BJ (cell line): Measurements from ENCODE around the gene H19. TPM values are rescaled to one million over a fixed set of nuclear protein-coding genes. Genes with fewer than 3 reads are reported as not detected.

Experiments used
- CTCF ChIA-PET: fragments of 350-600 bp; formaldehyde crosslinking; extraction: SDS; loops from one replicate; lab custom pipeline; 2021; ENCODE audit warnings: antibody characterized with exemption, inconsistent platforms; lab: Yijun Ruan, JAX
- POLR2A ChIA-PET: fragments of 300-600 bp; sonication (Branson Sonifier 250); formaldehyde crosslinking; extraction: SDS; loops from one replicate; lab custom pipeline; 2021; ENCODE audit warnings: antibody characterized with exemption; lab: Charles Lee
- DNase-seq: peaks from one replicate; pipeline ENCODE4 v3.0.0-alpha.2; 2011; ENCODE audit warnings: low read depth
- H3K27me3 ChIP-seq: 2 replicates; pipeline ENCODE4 v1.6.0; 2011; ENCODE audit warnings: low read length; ENCODE audit not compliant: control insufficient read depth, insufficient read depth
- H3K36me3 ChIP-seq: 2 replicates; pipeline ENCODE4 v1.5.1; 2011; ENCODE audit warnings: low read length; ENCODE audit not compliant: control insufficient read depth, insufficient read depth
- H3K4me3 ChIP-seq: 2 replicates; pipeline ENCODE4 v1.5.1; 2011; ENCODE audit warnings: low read depth, mild to moderate bottlenecking, control low read depth, low read length
- CTCF ChIP-seq: IDR thresholded peaks from 2 replicates; pipeline ENCODE4 v1.5.1; 2011; ENCODE audit warnings: low read depth, mild to moderate bottlenecking, control low read depth, inconsistent platforms, low read length, moderate library complexity; ENCODE audit not compliant: insufficient read depth
- polyA plus RNA-seq: library from polyadenylated mRNA; depleted of rRNA; stranded (reverse); fragments of >200 nt; gene quantifications from 2 replicates; pipeline ENCODE4 v1.2.3, GENCODE V29; 2011

The H19 gene
- polyA plus RNA-seq, 1 experiment = 1.9 TPM

- POLR2A ChIA-PET = no interaction called here
- Histone ChIP-seq H3K4me3 (no peak overlapping the region), H3K36me3 (no peaks in the 10 kb centered on the region), H3K27me3 (no peaks in the 10 kb centered on the region)
- DNase-seq = no peak
- no peak for TF ChIP-seq CTCF
- CTCF ChIA-PET = no interaction called here
These were observed 9.5 kb downstream of the H19 start for GRCh38 chr11:1988174-1988573.

DNA sequence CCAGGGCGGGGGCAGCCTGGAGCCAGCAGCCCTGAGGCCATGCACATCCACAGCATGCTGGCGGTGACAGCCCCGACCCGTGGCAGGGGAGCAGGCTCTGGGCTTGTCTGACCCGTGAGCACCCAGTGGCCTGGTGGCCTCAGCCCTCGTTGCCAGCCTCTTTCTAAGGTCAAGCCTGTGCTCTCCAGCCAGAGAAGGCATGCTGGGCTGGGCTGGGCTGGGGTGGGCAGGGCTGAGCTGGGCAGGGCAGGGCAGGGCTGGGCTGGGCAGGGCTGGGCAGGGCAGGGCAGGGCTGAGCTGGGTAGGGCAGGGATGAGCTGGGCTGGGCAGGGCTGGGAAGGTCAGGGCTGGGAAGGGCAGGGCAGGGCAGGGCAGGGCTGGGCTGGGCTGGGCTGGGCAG, 10.6 kb downstream of the H19 start:
- H3K4me3 ChIP-seq = no peak overlapping the region
- H3K36me3 ChIP-seq = no peaks in the 10 kb centered on the region
- POLR2A ChIA-PET = no interaction called here
- CTCF ChIA-PET = interaction anchor here (1.0 kb wide), 1 partner anchor 165 kb away, joined by 5 read pairs; no protein-coding TSS in a partner anchor
- no peak for TF ChIP-seq CTCF
- H3K27me3 ChIP-seq = no peaks in the 10 kb centered on the region
- DNase-seq = no peak

- POLR2A ChIA-PET = no interaction called here
- Histone ChIP-seq H3K36me3 (no peaks in the 10 kb centered on the region), H3K27me3 (no peaks in the 10 kb centered on the region), H3K4me3 (no peak overlapping the region)
- TF ChIP-seq CTCF = no peak
- CTCF ChIA-PET = interaction anchor here (1.1 to 1.4 kb wide), 2 partner anchors 14 to 101 kb away, joined by 3 to 4 read pairs; partner anchors contain the start of gene H19
- no peak for DNase-seq
These were observed 14.1 kb downstream of the H19 start for GRCh38 chr11:1983601-1983961.

DNA sequence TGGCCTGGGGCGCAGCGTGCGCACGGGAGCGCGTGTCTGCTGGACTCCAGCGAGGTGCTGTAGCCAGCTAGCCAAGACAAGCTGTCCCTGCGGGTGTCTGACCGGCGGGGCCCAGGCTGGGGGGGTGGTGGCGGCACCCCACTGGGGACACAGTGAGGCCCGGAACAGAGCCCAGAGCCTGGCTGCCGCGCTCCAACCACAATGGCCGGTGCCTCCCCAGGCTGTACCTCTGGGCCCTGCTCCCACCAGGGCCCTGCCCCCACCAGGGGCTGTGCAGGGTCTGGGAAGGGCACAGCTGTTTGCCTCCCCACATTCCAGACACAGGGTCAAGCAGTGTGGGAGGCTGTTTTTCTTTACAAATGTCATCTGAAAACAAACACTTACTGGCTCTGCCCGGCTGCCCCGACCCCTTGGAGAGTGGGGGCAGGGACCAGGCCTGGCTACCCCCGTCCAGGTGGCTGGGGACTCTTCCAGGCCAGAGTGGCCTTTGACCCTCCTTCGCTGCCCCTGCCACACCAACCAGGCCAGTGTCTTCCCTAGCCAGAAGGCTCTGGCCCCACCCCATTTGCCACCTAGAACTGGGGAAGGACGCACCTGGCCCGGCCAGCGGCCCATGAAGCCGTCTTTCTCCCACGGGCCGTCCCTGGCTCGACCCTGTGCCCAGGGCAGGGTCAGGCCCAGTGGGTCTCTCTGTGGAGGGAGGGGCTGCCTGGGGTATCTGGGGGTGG, 14.6 kb downstream of the H19 start:
- POLR2A ChIA-PET = no interaction called here

More for the DNA sequence above, 14.6 kb downstream of the H19 start:
- DNase-seq = no peak
- TF ChIP-seq CTCF = no peak
- Histone ChIP-seq H3K4me3 (no peak overlapping the region), H3K27me3 (no peaks in the 10 kb centered on the region), H3K36me3 (no peaks in the 10 kb centered on the region)
- CTCF ChIA-PET = interaction anchor here (1.1 to 1.4 kb wide), 2 partner anchors 15 to 101 kb away, joined by 3 to 4 read pairs; partner anchors contain the start of gene H19
